Fibroblast of the aortic adventitia (primary cell): ENCODE results near the gene AMY2A. TPM values are rescaled to one million over a fixed set of nuclear protein-coding genes. Genes with fewer than 3 reads are reported as not detected.
"Not testable (repeated sequence)": the region's sequence is repeated elsewhere in the genome, so short reads cannot be mapped to it uniquely, and the experiment has no call there.

Experiments
- DNase-seq: peaks from one replicate; pipeline ENCODE4 v3.0.0-alpha.2; 2010; ENCODE audit warnings: low read depth
- H3K4me3 ChIP-seq: 2 replicates; pipeline ENCODE4 v1.5.1; 2011; ENCODE audit warnings: low read depth, mild to moderate bottlenecking, control low read depth, low read length, moderate library complexity
- CTCF ChIP-seq: IDR thresholded peaks from 2 replicates; pipeline ENCODE4 v1.5.1; 2011; ENCODE audit warnings: mild to moderate bottlenecking, low read length, control low read depth, inconsistent platforms; ENCODE audit not compliant: insufficient read depth
- total RNA-seq: library from RNA; depleted of rRNA; stranded (reverse); fragments of >200 nt; gene quantifications from 2 replicates; pipeline ENCODE4 v1.2.3, GENCODE V29; 2012; ENCODE audit warnings: low replicate concordance

The AMY2A gene
- total RNA-seq = not detected in 2 replicates

GRCh38 chr1:103616994-103617477 is at the start of gene AMY2A:
Gene AMY2A (plus strand): TSS chr1:103617427. CDS start chr1:103617441, 14 bp downstream.
- H3K4me3 ChIP-seq, DNase-seq: not testable (repeated sequence)

GRCh38 chr1:103569493-103569892 is 47.7 kb upstream of the AMY2A start:
- no peak for TF ChIP-seq CTCF
- DNase-seq = no peak
- H3K4me3 ChIP-seq = no peak overlapping the region

- not testable (repeated sequence) for H3K4me3 ChIP-seq, DNase-seq
Measured at GRCh38 chr1:103571289-103571688, 45.9 kb upstream of the AMY2A start, which contains the start of gene AMY2B. Gene AMY2B (plus strand): TSS chr1:103571589. CDS start chr1:103571603, 14 bp downstream.

GRCh38 chr1:103576065-103576464 is 41.2 kb upstream of the AMY2A start:
- DNase-seq = peak; percentile 31
- TF ChIP-seq CTCF = no peak
- H3K4me3 ChIP-seq = no peak overlapping the region

- not testable (repeated sequence) for DNase-seq, H3K4me3 ChIP-seq
Measured at GRCh38 chr1:103576784-103577183, 40.4 kb upstream of the AMY2A start.

- H3K4me3 ChIP-seq = no peak overlapping the region
- TF ChIP-seq CTCF = no peak
- DNase-seq = no peak
Measured at GRCh38 chr1:103582464-103582863, 34.8 kb upstream of the AMY2A start.

- TF ChIP-seq CTCF = no peak
- H3K4me3 ChIP-seq = no peak overlapping the region
- no peak for DNase-seq
Measured at GRCh38 chr1:103583887-103584286, 33.3 kb upstream of the AMY2A start.

- H3K4me3 ChIP-seq = no peak overlapping the region
- no peak for DNase-seq
- no peak for TF ChIP-seq CTCF
Measured at GRCh38 chr1:103584537-103584936, 32.7 kb upstream of the AMY2A start.

GRCh38 chr1:103602740-103603139 is 14.5 kb upstream of the AMY2A start:
- DNase-seq, H3K4me3 ChIP-seq: not testable (repeated sequence)
